Fibroblast of lung (primary cell): ENCODE measurements around the gene ZMYND19. TPM values are rescaled to one million over a fixed set of nuclear protein-coding genes. Genes with fewer than 3 reads are reported as not detected.
"Not testable (repeated sequence)": the region's sequence is repeated elsewhere in the genome, so short reads cannot be mapped to it uniquely, and the experiment has no call there.

Experiments used
- DNase-seq, 2 donors: peaks; one replicate each; pipeline versions ENCODE4 v3.0.0 to v3.0.0-alpha.2; 2010; ENCODE audit warnings: low read depth in 2 of 2
- H2AFZ ChIP-seq: 2 replicates; pipeline ENCODE4 v1.5.1; 2012; ENCODE audit warnings: low read length, control low read depth, inconsistent platforms
- H3K27ac ChIP-seq: 2 replicates; pipeline ENCODE4 v1.5.1; 2011; ENCODE audit warnings: low read length, control low read depth; ENCODE audit not compliant: insufficient read depth
- H3K27me3 ChIP-seq: 2 replicates; pipeline ENCODE4 v1.5.1; 2011; ENCODE audit warnings: mild to moderate bottlenecking, low read length; ENCODE audit not compliant: control insufficient read depth, insufficient read depth
- H3K36me3 ChIP-seq: 2 replicates; pipeline ENCODE4 v1.5.1; 2011; ENCODE audit warnings: low read length; ENCODE audit not compliant: control insufficient read depth, insufficient read depth
- H3K4me1 ChIP-seq: 2 replicates; pipeline ENCODE4 v1.5.1; 2011; ENCODE audit warnings: low read length; ENCODE audit not compliant: control insufficient read depth, insufficient read depth; ENCODE audit errors: extremely low read depth
- H3K4me2 ChIP-seq: 2 replicates; pipeline ENCODE4 v1.5.1; 2011; ENCODE audit warnings: low read length, control low read depth; ENCODE audit not compliant: insufficient read depth; ENCODE audit errors: extremely low read depth
- H3K4me3 ChIP-seq, 4 experiments: fragments of 200-600 bp in 1 of 4; sonication (generic) in 1 of 4; replicated peaks in 1 of 4; 2 replicates each; pipeline ENCODE4 v1.5.1; 2011 to 2016; ENCODE audit warnings: low read length in 4 of 4, low read depth in 3 of 4, mild to moderate bottlenecking in 3 of 4, control low read depth in 2 of 4, inconsistent platforms in 1 of 4, mixed read lengths in 1 of 4; ENCODE audit not compliant: insufficient read depth in 1 of 4; ENCODE audit errors: control extremely low read depth in 1 of 4
- H3K79me2 ChIP-seq: 2 replicates; pipeline ENCODE4 v1.5.1; 2012; ENCODE audit warnings: mild to moderate bottlenecking, low read length, inconsistent platforms; ENCODE audit not compliant: control insufficient read depth, insufficient read depth
- H3K9ac ChIP-seq: 2 replicates; pipeline ENCODE4 v1.5.1; 2011; ENCODE audit warnings: mild to moderate bottlenecking, low read length, control low read depth; ENCODE audit not compliant: insufficient read depth
- H3K9me3 ChIP-seq: 2 replicates; pipeline ENCODE4 v1.5.1; 2012; ENCODE audit warnings: low read depth, low read length; ENCODE audit not compliant: control insufficient read depth, insufficient read depth
- H4K20me1 ChIP-seq: 2 replicates; pipeline ENCODE4 v1.5.1; 2011; ENCODE audit warnings: low read length; ENCODE audit not compliant: control insufficient read depth, insufficient read depth; ENCODE audit errors: extremely low read depth
- EZH2 ChIP-seq: IDR thresholded peaks from 2 replicates; pipeline ENCODE4 v1.5.1; 2012; ENCODE audit warnings: low read length, control low read depth, mild to moderate bottlenecking; ENCODE audit errors: missing control alignments
- polyA plus RNA-seq, 2 donors: library from polyadenylated mRNA; depleted of rRNA in 1 of 2; stranded (reverse) in 1 of 2; unstranded in 1 of 2; fragments of >200 nt; gene quantifications; 2 replicates each; pipeline ENCODE4 v1.2.1, GENCODE V29; 2011 to 2012; ENCODE audit warnings: missing spikeins in 1 of 2
- total RNA-seq: library from RNA; depleted of rRNA; stranded (reverse); fragments of >200 nt; gene quantifications from 2 replicates; pipeline ENCODE4 v1.2.1, GENCODE V29; 2014
- TF ChIP-seq, protein P1 (sequence below), 2 donors: IDR thresholded peaks in 1 of 2; conservative IDR thresholded peaks in 1 of 2; 1 replicate in 1 of 2; 2 replicates in 1 of 2; pipeline ENCODE4 v1.5.1; 2011 to 2012; ENCODE audit warnings: low read length in 2 of 2, control low read depth in 1 of 2, inconsistent platforms in 1 of 2, low read depth in 1 of 2, mild to moderate bottlenecking in 1 of 2

Gene ZMYND19
- total and polyA plus RNA-seq, 2 donors (not counting 1 experiment from before 2014, with no cell fraction given): 11.2 to 12.7 TPM

- H3K4me3 ChIP-seq: no peak overlapping the region
- no peak overlapping the region for H3K4me2 ChIP-seq
- H3K79me2 ChIP-seq: peaks cover 4% of the 10 kb centered on the region
- H4K20me1 ChIP-seq: no peaks in the 10 kb centered on the region
- no peak overlapping the region for H3K27ac ChIP-seq
- DNase-seq: no peak
- TF ChIP-seq, protein P1, sequence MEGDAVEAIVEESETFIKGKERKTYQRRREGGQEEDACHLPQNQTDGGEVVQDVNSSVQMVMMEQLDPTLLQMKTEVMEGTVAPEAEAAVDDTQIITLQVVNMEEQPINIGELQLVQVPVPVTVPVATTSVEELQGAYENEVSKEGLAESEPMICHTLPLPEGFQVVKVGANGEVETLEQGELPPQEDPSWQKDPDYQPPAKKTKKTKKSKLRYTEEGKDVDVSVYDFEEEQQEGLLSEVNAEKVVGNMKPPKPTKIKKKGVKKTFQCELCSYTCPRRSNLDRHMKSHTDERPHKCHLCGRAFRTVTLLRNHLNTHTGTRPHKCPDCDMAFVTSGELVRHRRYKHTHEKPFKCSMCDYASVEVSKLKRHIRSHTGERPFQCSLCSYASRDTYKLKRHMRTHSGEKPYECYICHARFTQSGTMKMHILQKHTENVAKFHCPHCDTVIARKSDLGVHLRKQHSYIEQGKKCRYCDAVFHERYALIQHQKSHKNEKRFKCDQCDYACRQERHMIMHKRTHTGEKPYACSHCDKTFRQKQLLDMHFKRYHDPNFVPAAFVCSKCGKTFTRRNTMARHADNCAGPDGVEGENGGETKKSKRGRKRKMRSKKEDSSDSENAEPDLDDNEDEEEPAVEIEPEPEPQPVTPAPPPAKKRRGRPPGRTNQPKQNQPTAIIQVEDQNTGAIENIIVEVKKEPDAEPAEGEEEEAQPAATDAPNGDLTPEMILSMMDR (conservative IDR thresholded peaks at IDR 0.05 in 1 of 2, IDR thresholded peaks at IDR 0.05 in 1 of 2; ENCODE audit: low read depth in 1 of 2, low read length in 2 of 2): no peak
- no peak for TF ChIP-seq EZH2
- H2AFZ ChIP-seq: no peak overlapping the region
- H3K27me3 ChIP-seq: no peaks in the 10 kb centered on the region
- no peaks in the 10 kb centered on the region for H3K9me3 ChIP-seq
- no peak overlapping the region for H3K9ac ChIP-seq
- peaks cover 12% of the 10 kb centered on the region for H3K36me3 ChIP-seq
- H3K4me1 ChIP-seq: peaks cover 4% of the 10 kb centered on the region
Observed at GRCh38 chr9:137555179-137555578, 35.1 kb downstream of the ZMYND19 start.

GRCh38 chr9:137554349-137554748, 36.0 kb downstream of the ZMYND19 start:
- H3K4me1 ChIP-seq: peaks cover 6% of the 10 kb centered on the region
- H3K4me3 ChIP-seq: no peak overlapping the region
- no peak for DNase-seq
- no peak for TF ChIP-seq EZH2
- TF ChIP-seq, protein P1 (conservative IDR thresholded peaks at IDR 0.05 in 1 of 2, IDR thresholded peaks at IDR 0.05 in 1 of 2; ENCODE audit: low read depth in 1 of 2, low read length in 2 of 2): no peak
- no peaks in the 10 kb centered on the region for H3K9me3 ChIP-seq
- H3K36me3 ChIP-seq: peaks cover 12% of the 10 kb centered on the region
- no peak overlapping the region for H2AFZ ChIP-seq
- H3K27me3 ChIP-seq: no peaks in the 10 kb centered on the region
- no peak overlapping the region for H3K27ac ChIP-seq
- H3K9ac ChIP-seq: no peak overlapping the region
- H3K79me2 ChIP-seq: peaks cover 4% of the 10 kb centered on the region
- H3K4me2 ChIP-seq: no peak overlapping the region
- H4K20me1 ChIP-seq: no peaks in the 10 kb centered on the region

GRCh38 chr9:137553654-137554053, 36.7 kb downstream of the ZMYND19 start:
- H3K4me1 ChIP-seq, H3K27ac ChIP-seq, H4K20me1 ChIP-seq, H3K27me3 ChIP-seq, H3K4me3 ChIP-seq, H3K4me2 ChIP-seq, H3K9ac ChIP-seq, DNase-seq, H2AFZ ChIP-seq, H3K79me2 ChIP-seq, H3K9me3 ChIP-seq: not testable (repeated sequence)
- H3K36me3 ChIP-seq: peaks cover 12% of the 10 kb centered on the region
